Germinal center (tissue), 1 donor: Measurements from ENCODE around the gene FUT9.

Source experiments
- DNase-seq: peaks from one replicate; pipeline ENCODE4 v3.0.0; 2012; ENCODE audit warnings: mixed read lengths, low spot score

Gene FUT9

DNA sequence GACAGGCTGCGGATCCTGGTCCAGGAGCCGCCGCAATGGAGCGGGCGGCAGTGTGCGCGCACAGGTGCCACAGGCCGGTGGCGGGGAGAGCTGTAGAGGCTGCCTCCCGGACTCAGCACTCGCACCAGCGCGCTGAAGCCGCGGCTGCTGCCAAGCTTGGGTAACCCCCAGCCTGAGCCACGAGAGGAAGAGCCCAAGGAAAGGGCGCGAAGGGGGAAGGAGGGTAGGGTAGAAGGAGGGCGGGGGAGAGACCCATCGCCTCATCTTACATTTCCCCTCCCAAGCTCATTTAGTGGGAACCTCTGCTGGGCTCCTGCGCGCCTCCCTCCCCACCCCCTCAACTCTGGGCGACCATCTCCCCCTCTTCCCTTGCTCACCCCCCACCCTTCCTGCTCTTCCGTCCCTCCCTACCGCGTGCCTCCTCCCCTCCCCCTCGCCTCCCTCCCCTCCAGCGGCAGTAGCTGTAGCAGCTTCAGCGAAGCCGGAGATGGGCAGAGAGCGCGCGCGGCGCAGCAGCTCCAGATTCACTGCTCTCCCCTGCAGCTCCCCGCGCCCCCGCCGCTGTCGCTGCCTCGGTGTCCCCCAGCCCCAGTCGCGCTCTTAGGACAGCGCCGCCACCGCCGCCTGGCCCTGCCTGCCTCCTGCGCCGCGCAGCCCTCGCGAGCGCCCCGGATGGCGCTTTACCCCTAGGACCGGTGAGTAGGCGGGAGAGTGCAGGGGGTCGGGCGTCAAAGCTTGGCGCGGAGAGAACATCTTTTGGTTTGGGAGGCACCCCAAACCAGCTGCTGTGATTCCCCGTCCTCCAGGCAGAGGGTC is at the start of gene FUT9:
FUT9 (plus strand) TSS at position 457 of the 816 bp plus-strand sequence. CDS start 187,182 bp downstream, outside the sequence.
- DNase-seq: no peak

DNA sequence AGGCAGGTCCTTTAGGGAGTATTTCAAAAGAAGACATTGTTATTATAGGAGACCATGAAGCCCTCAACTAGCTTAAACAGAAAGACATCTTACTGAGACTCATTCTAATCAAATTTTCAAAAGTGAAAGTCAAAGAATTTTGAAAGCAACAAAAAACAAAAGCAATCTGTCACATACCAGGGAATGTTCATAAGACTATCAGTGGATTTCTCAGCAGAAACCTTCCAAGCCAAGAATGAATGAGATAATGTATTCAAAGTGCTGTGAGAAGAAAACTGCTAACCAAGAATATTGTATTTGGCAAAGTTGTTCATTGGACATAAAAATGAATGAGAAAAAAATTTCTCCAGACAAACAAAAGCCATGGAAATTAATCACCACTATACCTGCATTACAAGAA is 48.2 kb upstream of the FUT9 start:
- DNase-seq: no peak

GRCh38 chr6:95973976-95974375 is 41.8 kb upstream of the FUT9 start:
- DNase-seq: no peak

GRCh38 chr6:95978230-95978629 is 37.5 kb upstream of the FUT9 start:
- no peak for DNase-seq

- no peak for DNase-seq
Observed at GRCh38 chr6:95991906-95992305, 23.9 kb upstream of the FUT9 start.

- DNase-seq: no peak
Observed at GRCh38 chr6:95994151-95994550, 21.6 kb upstream of the FUT9 start.

- DNase-seq: no peak
Observed at GRCh38 chr6:95998133-95998532, 17.6 kb upstream of the FUT9 start.

GRCh38 chr6:96001891-96002575 is 13.7 kb upstream of the FUT9 start:
- no peak for DNase-seq

- no peak for DNase-seq
Observed at GRCh38 chr6:96002576-96002910, 13.2 kb upstream of the FUT9 start.

DNA sequence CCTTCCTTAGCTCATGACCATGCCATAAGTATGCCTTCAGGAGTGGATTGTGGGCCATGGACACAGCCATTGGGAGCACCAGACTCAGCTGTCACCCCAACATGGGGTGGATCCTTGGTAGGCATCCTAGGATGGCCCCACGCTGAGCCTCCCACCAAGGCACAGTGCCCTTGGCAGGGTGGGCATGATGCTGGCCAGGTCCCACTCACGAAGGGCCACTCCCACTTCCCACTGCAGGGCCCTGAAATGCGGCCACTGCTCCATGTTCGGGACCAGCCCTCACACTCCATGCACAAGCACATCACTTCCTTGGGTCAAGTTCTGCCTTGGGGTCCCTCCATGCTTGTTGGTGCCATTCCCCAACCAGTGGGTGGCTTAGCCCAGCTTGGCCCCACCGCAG is 12.9 kb upstream of the FUT9 start:
- DNase-seq: no peak

GRCh38 chr6:96007663-96008062 is 8.1 kb upstream of the FUT9 start:
- no peak for DNase-seq

DNA sequence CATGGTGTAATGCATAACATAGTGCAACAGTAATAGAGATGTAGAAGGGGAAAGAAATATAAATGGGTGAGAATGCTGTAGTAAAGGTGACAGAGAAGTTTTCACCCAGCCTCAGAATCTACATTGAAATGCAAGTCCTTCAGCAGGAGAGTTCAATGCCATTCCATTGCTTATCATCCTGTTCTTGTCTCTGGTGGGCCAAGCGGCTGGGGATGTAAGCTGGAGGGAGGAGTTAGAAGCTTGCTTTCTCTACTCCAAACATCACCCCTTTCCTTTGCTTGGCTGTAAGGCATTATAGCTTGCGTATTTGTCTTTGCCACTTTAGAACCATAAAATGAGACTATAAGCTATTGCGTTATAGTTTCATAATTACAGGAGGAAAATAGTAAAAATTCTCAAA is 2.2 kb upstream of the FUT9 start:
- no peak for DNase-seq

GRCh38 chr6:96014846-96015517 is 792 bp upstream of the FUT9 start:
- no peak for DNase-seq

DNA sequence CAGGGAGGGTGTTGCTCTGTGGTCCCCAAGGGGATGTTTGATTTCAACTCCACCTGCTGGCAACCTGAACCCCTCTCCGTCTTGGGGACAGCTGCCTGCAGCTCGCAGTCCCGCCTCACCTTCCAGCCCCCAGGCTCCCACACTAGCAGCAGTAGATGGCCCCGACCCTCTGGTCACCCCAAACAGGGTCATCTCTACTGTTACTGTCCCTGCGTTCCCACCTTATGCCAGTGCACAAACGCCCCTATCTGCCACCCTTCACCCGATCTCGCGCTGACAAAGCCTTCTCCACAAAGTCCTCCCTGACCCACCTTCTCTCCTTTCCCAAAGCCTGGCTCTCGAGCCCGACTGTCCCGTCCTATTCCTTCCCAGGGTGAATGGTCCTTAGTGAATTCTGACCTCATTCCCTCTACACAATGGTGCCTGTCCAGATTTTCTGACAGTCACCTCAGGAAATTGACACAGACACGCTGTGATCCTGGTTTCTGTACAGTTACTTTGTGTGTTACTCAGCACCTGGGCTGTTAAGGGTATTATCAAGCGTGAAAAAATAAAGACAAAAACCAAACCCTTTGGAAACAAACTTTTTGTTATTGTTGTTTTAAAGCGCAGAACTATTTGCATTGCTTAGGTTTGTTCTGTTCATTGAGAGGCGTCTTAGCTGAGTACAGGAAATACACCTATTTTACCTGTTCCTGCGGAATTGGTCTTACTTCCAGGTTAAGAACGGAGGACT is 728 bp downstream of the FUT9 start:
- DNase-seq: no peak

- no peak for DNase-seq
Observed at GRCh38 chr6:96017070-96017359, 1.2 kb downstream of the FUT9 start.

DNA sequence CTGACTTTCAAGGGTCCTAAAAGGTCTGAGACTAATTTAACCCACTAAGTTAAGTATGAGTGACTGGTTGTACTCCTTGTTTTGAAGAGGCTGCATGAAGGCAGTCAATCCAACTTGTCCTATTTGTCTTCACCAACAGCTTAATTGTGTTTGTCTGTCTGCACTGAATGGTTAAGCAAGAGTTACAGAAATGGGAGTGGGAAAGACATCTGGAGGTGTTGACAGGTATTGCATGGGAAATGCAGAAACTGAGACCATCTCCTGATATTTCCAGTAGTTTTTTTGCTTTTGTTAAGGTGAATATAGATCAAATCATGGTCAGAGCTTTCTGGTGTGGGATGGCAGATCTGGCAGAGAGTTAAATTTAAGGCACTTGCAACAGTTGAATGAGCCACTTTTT is 6.5 kb downstream of the FUT9 start:
- DNase-seq: no peak

DNA sequence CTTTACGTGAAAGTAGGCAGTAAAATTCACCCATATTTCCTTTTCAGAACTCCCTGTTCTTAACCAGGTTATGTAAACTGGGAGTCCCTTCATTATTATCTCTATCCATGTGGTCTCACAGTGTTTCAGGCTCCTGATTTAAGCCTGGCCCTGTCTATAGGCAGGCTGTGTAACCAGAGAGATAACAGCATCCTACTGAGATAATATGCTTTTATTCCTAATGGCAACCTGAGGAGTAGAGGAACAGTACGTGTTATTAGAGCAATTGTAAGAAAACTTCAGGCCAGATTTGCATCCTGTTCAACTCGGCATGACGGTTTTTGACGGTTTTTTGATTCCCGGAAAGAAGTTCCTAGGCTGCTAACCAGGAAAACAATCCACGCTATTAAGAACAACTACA is 16.9 kb downstream of the FUT9 start:
- no peak for DNase-seq

- DNase-seq: no peak
Observed at GRCh38 chr6:96051555-96051954, 35.8 kb downstream of the FUT9 start.

GRCh38 chr6:96058082-96058481 is 42.3 kb downstream of the FUT9 start:
- no peak for DNase-seq

- DNase-seq: no peak
Observed at GRCh38 chr6:96059586-96059985, 43.8 kb downstream of the FUT9 start.

- no peak for DNase-seq
Observed at GRCh38 chr6:96060249-96060648, 44.5 kb downstream of the FUT9 start.

DNA sequence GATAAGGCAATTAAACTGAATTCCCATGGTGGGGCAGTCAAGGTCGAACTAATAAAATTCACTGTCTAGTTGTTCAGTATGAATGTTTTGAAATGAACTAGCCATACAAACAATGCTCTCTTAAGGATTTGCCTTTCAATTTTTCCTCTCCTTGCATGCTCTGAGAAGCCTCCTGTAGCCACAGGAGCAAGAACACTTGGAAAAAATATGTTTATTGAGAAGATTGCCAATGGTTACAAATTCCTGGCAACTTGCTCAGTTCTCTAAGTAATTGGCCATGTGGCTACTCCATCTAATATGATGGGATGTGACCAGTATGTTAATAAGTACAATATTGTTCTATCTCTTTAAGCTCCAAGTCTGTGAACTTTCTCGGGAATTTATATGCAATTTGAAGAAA is 49.4 kb downstream of the FUT9 start:
- no peak for DNase-seq

GRCh38 chr6:96066376-96066775 is 50.6 kb downstream of the FUT9 start:
- DNase-seq: no peak
